AG09309 (cell line): ENCODE data around the gene KDM6A.
"Not testable (repeated sequence)": the region's sequence is repeated elsewhere in the genome, so short reads cannot be mapped to it uniquely, and the experiment has no call there.

ENCODE experiments used
- DNase-seq: peaks from one replicate; pipeline ENCODE4 v3.0.0-alpha.2; 2010; ENCODE audit warnings: low read depth
- H3K4me3 ChIP-seq: 2 replicates; pipeline ENCODE4 v1.5.1; 2011; ENCODE audit warnings: mild to moderate bottlenecking, low read depth, low read length, moderate library complexity; ENCODE audit not compliant: control insufficient read depth
- CTCF ChIP-seq: IDR thresholded peaks from 2 replicates; pipeline ENCODE4 v1.5.1; 2011; ENCODE audit warnings: mild to moderate bottlenecking, low read depth, low read length, inconsistent platforms; ENCODE audit not compliant: insufficient read depth, control insufficient read depth; ENCODE audit errors: missing control alignments

The KDM6A gene

GRCh38 chrX:44989995-44990770 is 117.2 kb downstream of the KDM6A start:
- H3K4me3 ChIP-seq: no peak overlapping the region
- DNase-seq: no peak
- no peak for TF ChIP-seq CTCF

- no peak for TF ChIP-seq CTCF
- DNase-seq: no peak
- H3K4me3 ChIP-seq: no peak overlapping the region
Measured at GRCh38 chrX:44992775-44993174, 119.8 kb downstream of the KDM6A start.

DNA sequence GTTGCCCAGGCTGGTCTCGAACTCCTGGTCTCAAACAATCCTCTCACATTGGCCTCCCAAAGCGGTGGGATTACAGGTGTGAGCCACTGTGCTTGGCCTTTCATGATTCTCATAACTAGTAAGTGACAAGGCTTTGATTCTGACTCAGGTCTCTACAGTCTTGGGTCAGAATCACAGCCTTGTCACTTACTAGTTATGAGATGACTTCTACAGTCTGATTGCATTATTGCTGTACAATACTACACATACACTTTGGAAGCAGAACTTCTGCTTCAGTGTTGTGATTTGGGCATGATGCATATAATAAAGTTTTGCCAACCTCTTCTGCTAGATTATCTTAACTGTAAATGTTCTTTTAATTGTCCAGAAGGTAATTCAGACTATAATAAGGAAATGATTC is 123.3 kb downstream of the KDM6A start:
- no peak for TF ChIP-seq CTCF
- H3K4me3 ChIP-seq: no peak overlapping the region

DNA sequence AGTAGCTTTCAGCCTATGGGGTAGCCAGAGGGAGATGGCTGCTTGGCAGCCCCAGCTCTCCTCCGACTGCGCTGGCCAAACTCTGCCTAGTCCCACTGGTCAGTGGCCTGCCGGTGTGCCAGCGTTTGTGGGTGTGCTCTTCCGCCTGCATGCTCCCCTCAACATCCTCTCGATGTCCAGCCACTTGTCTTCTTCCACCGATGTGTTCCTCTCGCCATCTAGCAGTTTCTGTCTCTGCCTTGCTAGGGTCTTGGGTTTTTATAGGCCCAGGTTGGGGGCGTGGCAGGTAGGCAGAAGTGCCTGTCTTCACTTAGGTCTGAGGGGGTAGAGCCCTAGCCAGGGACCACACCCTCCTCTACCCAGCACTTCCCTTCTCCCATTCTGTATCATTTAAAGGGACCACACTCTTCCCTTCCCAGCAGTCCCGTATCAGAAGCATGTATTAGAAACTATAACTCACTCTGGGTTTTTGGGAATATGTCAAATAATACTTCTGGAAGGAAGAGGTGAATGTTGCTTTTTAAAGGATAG is 124.4 kb downstream of the KDM6A start:
- H3K4me3 ChIP-seq: no peak overlapping the region
- no peak for TF ChIP-seq CTCF
- DNase-seq: no peak

More for the DNA sequence above, 123.3 kb downstream of the KDM6A start:
- no peak for DNase-seq

DNA sequence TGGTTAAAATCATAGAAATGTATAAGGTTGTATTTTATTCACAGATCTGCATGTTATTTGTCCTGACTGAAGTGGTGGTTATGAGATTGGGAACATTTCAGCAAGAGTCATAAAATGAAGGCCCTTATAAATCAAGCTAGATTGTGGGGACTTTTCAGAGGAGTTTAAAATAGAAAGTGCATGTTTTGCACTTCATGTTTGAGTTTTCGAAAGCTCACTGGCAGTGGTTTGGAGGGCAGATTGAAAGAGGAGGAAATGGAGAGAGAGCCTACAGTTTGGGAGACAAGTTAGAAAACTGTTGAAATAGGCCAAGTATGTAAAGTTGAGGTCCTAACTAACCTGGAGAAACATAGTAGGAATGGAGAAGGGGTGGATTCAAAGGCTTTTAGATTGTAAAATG is 124.9 kb downstream of the KDM6A start:
- H3K4me3 ChIP-seq: no peak overlapping the region
- DNase-seq: no peak
- TF ChIP-seq CTCF: no peak

GRCh38 chrX:44999237-44999636 is 126.2 kb downstream of the KDM6A start:
- not testable (repeated sequence) for DNase-seq, H3K4me3 ChIP-seq

DNA sequence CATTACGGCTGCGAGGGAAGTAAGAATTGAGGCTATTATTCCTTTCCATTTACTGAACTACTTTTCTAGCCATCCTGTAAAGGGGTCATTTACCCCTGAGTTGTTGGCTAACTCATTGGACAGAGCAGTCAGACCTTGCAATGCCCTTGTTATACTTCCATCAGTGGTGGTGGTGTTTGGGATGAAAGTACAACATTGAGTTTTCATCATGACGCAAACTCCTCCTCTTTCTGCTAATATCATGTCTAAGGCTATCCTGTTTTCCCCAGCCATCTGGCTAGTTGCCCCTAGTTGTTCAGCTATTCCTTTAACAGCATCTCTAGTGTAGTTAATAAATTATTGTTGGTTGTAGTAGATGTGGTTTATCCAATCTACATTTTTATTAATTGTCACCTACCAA is 126.9 kb downstream of the KDM6A start:
- H3K4me3 ChIP-seq, DNase-seq: not testable (repeated sequence)

DNA sequence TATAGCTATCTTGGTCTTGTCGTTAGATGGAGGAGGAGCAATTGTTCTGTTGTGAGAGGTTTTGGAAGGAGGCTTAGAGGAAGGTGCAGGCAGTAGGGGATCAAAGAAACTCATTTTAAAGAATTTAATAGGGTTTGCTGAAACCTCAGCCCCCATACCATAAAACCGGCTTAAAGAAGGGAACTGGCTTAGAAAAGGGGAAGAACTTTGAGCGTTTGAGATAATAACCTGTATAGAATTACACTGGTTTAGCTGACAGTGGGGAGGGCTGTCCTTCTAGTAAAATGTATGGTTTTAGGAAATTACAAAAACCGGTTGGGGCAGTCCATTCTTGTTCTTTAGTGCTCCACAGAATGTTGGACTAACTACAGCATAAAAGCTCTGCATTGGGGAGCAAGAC is 128.1 kb downstream of the KDM6A start:
- H3K4me3 ChIP-seq: no peak overlapping the region
- no peak for TF ChIP-seq CTCF
- no peak for DNase-seq
